ENCODE data around the gene LMNTD2. TPM values are rescaled to one million over a fixed set of nuclear protein-coding genes. Genes with fewer than 3 reads are reported as not detected.

LMNTD2 gene
- total RNA-seq, 1 experiment from 2014 or later, result 4.0 TPM

- TF ChIP-seq AFF4 (CRISPR knock-in tag; IDR thresholded peaks at IDR 0.05; ENCODE audit: borderline replicate concordance) (no peak), ZMAT4 (CRISPR knock-in tag; IDR thresholded peaks at IDR 0.05) (no peak), USF1 (CRISPR knock-in tag; IDR thresholded peaks at IDR 0.05) (no peak)
Observed at GRCh38 chr11:577611-577894, 17.0 kb upstream of the LMNTD2 start (continued).

GRCh38 chr11:576811-577610, 16.5 kb upstream of the LMNTD2 start:
- Mint-ChIP-seq H3K4me3 (peak overlapping the region; percentile 90), H3K4me1 (peaks cover 31% of the 10 kb centered on the region), H3K27ac (peak overlapping the region; percentile 95), H3K9me3 (no peaks in the 10 kb centered on the region), H3K27me3 (ENCODE audit: low read depth) (peaks cover 22% of the 10 kb centered on the region), H3K36me3 (peaks cover 11% of the 10 kb centered on the region)
- CTCF ChIA-PET, result interaction anchor here (1.1 kb wide), 1 partner anchor 12 kb away, joined by 3 read pairs; no protein-coding TSS in a partner anchor
- no peak for DNase-seq (ENCODE audit: low spot score)
- ATAC-seq, result no peak
- POLR2A ChIA-PET, result no interaction called here
- TF ChIP-seq STAT6 (CRISPR knock-in tag; conservative IDR thresholded peaks at IDR 0.05; ENCODE audit: low read depth) (no peak), MYBL2 (CRISPR knock-in tag; IDR thresholded peaks at IDR 0.05) (no peak), NR2C2 (CRISPR knock-in tag; IDR thresholded peaks at IDR 0.05) (no peak), JUN (CRISPR knock-in tag; IDR thresholded peaks at IDR 0.05) (no peak), GABPB1 (CRISPR knock-in tag; IDR thresholded peaks at IDR 0.05) (no peak), CTCF (IDR thresholded peaks at IDR 0.05) (no peak), HMGXB4 (CRISPR knock-in tag; IDR thresholded peaks at IDR 0.05) (no peak), E2F1 (CRISPR knock-in tag; IDR thresholded peaks at IDR 0.05) (no peak), ZNF416 (CRISPR knock-in tag; IDR thresholded peaks at IDR 0.05) (no peak), TCF7 (CRISPR knock-in tag; IDR thresholded peaks at IDR 0.05; ENCODE audit: low read depth) (no peak), NFE2L1 (CRISPR knock-in tag; IDR thresholded peaks at IDR 0.05) (no peak), SP1 (CRISPR knock-in tag; conservative IDR thresholded peaks at IDR 0.05) (no peak), KAT7 (CRISPR knock-in tag; IDR thresholded peaks at IDR 0.05; ENCODE audit: borderline replicate concordance) (no peak), CDX4 (CRISPR knock-in tag; IDR thresholded peaks at IDR 0.05; ENCODE audit: borderline replicate concordance) (no peak), PRDM15 (CRISPR knock-in tag; IDR thresholded peaks at IDR 0.05) (no peak)

Data from WTC11 (cell line).